ENCODE data around the gene DOCK9.

GRCh38 chr13:99002172-99002710 is 24.4 kb upstream of the DOCK9 start:
- TF ChIP-seq POLR2A (IDR thresholded peaks at IDR 0.05; ENCODE audit: low read depth) (no peak), CTCF (IDR thresholded peaks at IDR 0.05) (no peak), POLR2AphosphoS5 (IDR thresholded peaks at IDR 0.05) (no peak)

Measured in esophagus muscularis mucosa (tissue), 3 donors.